Peyer's patch (tissue), 4 donors: ENCODE measurements around the gene TWF1.

ENCODE experiments used
- POLR2A ChIP-seq, 2 donors: fragments of 450-650 bp; IDR thresholded peaks; one replicate each; pipeline ENCODE4 v1.5.1; 2017; ENCODE audit warnings: antibody characterized with exemption in 2 of 2, mild to moderate bottlenecking in 2 of 2, moderate library complexity in 2 of 2
- TF ChIP-seq, protein P1 (sequence below), 6 experiments: fragments of 450-650 bp in 4 of 6; fragments of 200-600 bp in 2 of 6; sonication (generic) in 1 of 6; IDR thresholded peaks; one replicate each; pipeline ENCODE4 v1.5.1; 2017 to 2019; ENCODE audit warnings: antibody characterized with exemption in 6 of 6, mild to moderate bottlenecking in 3 of 6, moderate library complexity in 1 of 6

DNA sequence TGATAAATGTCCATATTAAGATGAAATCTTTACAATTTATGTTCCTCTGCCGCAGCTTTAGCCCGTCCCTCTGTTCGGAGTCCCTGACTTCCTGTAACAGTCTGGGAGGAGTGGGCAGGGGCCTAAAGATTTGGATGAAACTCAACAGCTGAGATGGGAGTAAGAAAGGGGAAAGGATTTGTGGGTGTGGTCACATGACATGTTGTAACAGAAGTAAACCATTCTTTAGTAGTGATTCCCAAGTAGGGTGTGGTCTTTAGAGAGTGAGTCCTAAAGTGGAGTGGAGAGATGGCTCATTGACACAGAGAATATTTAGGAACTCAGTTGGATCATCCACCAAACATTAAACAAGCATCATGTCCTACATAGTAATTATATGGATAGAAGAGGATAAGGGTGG lies 42.7 kb upstream of the TWF1 start:
- TF ChIP-seq POLR2A (IDR thresholded peaks at IDR 0.05): no peak
- TF ChIP-seq, protein P1, sequence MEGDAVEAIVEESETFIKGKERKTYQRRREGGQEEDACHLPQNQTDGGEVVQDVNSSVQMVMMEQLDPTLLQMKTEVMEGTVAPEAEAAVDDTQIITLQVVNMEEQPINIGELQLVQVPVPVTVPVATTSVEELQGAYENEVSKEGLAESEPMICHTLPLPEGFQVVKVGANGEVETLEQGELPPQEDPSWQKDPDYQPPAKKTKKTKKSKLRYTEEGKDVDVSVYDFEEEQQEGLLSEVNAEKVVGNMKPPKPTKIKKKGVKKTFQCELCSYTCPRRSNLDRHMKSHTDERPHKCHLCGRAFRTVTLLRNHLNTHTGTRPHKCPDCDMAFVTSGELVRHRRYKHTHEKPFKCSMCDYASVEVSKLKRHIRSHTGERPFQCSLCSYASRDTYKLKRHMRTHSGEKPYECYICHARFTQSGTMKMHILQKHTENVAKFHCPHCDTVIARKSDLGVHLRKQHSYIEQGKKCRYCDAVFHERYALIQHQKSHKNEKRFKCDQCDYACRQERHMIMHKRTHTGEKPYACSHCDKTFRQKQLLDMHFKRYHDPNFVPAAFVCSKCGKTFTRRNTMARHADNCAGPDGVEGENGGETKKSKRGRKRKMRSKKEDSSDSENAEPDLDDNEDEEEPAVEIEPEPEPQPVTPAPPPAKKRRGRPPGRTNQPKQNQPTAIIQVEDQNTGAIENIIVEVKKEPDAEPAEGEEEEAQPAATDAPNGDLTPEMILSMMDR (IDR thresholded peaks at IDR 0.05): no peak
